Progenitor cell of endocrine pancreas (in vitro differentiated cells): ENCODE data around the gene ASB7. TPM values are rescaled to one million over a fixed set of nuclear protein-coding genes. Genes with fewer than 3 reads are reported as not detected.
"Not testable (repeated sequence)": the region's sequence is repeated elsewhere in the genome, so short reads cannot be mapped to it uniquely, and the experiment has no call there.

Experiments used
- DNase-seq: peaks from one replicate; pipeline ENCODE4 v3.0.0; 2021; ENCODE audit warnings: low spot score; ENCODE audit not compliant: unreplicated experiment
- H3K27ac Mint-ChIP-seq: 2 replicates; pipeline ENCODE4 v1.8.0; 2021; ENCODE audit warnings: mild to moderate bottlenecking, moderate library complexity, mixed read lengths
- H3K27me3 Mint-ChIP-seq: 2 replicates; pipeline ENCODE4 v1.8.0; 2021; ENCODE audit warnings: mixed read lengths
- H3K36me3 Mint-ChIP-seq: 2 replicates; pipeline ENCODE4 v1.8.0; 2022; ENCODE audit warnings: mixed read lengths; ENCODE audit not compliant: insufficient read depth
- H3K4me1 Mint-ChIP-seq: 2 replicates; pipeline ENCODE4 v1.8.0; 2021; ENCODE audit warnings: low read depth, mixed read lengths
- H3K4me3 Mint-ChIP-seq: 2 replicates; pipeline ENCODE4 v1.8.0; 2021; ENCODE audit warnings: low read depth, mild to moderate bottlenecking, moderate library complexity, mixed read lengths
- H3K9me3 Mint-ChIP-seq: 2 replicates; pipeline ENCODE4 v1.8.0; 2021; ENCODE audit warnings: low read depth, mixed read lengths
- CTCF ChIP-seq: fragments of 200-600 bp; sonication (generic); IDR thresholded peaks from one replicate; pipeline ENCODE4 v1.5.0; 2021; ENCODE audit warnings: antibody characterized with exemption, mild to moderate bottlenecking; ENCODE audit not compliant: unreplicated experiment
- total RNA-seq: library from RNA; stranded (reverse); gene quantifications from 2 replicates; pipeline ENCODE4 v1.2.1, GENCODE V29; 2021

Gene ASB7
- total RNA-seq, 1 donor from 2014 or later: 18.9 TPM

GRCh38 chr15:100571592-100572167 lies 30.7 kb upstream of the ASB7 start:
- Mint-ChIP-seq H3K36me3 (peaks cover 11% of the 10 kb centered on the region), H3K4me3 (no peak overlapping the region), H3K27ac (no peak overlapping the region), H3K4me1 (no peaks in the 10 kb centered on the region), H3K27me3 (no peaks in the 10 kb centered on the region), H3K9me3 (no peaks in the 10 kb centered on the region)
- DNase-seq: no peak
- no peak for TF ChIP-seq CTCF

- Mint-ChIP-seq H3K4me3 (no peak overlapping the region), H3K27me3 (no peaks in the 10 kb centered on the region), H3K27ac (no peak overlapping the region), H3K4me1 (no peaks in the 10 kb centered on the region), H3K36me3 (peaks cover 12% of the 10 kb centered on the region), H3K9me3 (no peaks in the 10 kb centered on the region)
- TF ChIP-seq CTCF: peak; percentile 52
- DNase-seq: no peak
Measured at GRCh38 chr15:100572362-100572983, 29.9 kb upstream of the ASB7 start.

- Mint-ChIP-seq H3K27ac (no peak overlapping the region), H3K9me3 (no peaks in the 10 kb centered on the region)
Measured at GRCh38 chr15:100573526-100573925, 28.9 kb upstream of the ASB7 start.

GRCh38 chr15:100580414-100580813 lies 22.0 kb upstream of the ASB7 start:
- Mint-ChIP-seq H3K36me3 (peaks cover 27% of the 10 kb centered on the region), H3K27ac (no peak overlapping the region), H3K4me3 (no peak overlapping the region), H3K4me1 (no peaks in the 10 kb centered on the region), H3K27me3 (no peaks in the 10 kb centered on the region), H3K9me3 (peaks cover 16% of the 10 kb centered on the region)
- TF ChIP-seq CTCF: no peak
- no peak for DNase-seq

More at GRCh38 chr15:100573526-100573925, 28.9 kb upstream of the ASB7 start:
- Mint-ChIP-seq H3K27me3 (no peaks in the 10 kb centered on the region), H3K4me1 (no peaks in the 10 kb centered on the region), H3K36me3 (peaks cover 14% of the 10 kb centered on the region), H3K4me3 (no peak overlapping the region)
- DNase-seq: no peak
- no peak for TF ChIP-seq CTCF

GRCh38 chr15:100588638-100589242 lies 13.6 kb upstream of the ASB7 start:
- H3K27ac Mint-ChIP-seq: no peak overlapping the region
- no peak overlapping the region for H3K4me3 Mint-ChIP-seq
- no peak for DNase-seq
- TF ChIP-seq CTCF: no peak
- H3K9me3 Mint-ChIP-seq: peaks cover 43% of the 10 kb centered on the region
- no peaks in the 10 kb centered on the region for H3K4me1 Mint-ChIP-seq
- H3K27me3 Mint-ChIP-seq: no peaks in the 10 kb centered on the region
- H3K36me3 Mint-ChIP-seq: peaks cover 50% of the 10 kb centered on the region

- not testable (repeated sequence) for H3K4me1 Mint-ChIP-seq, H3K27me3 Mint-ChIP-seq, H3K27ac Mint-ChIP-seq, H3K4me3 Mint-ChIP-seq, DNase-seq
- Mint-ChIP-seq H3K36me3 (peaks cover 32% of the 10 kb centered on the region), H3K9me3 (peaks cover 30% of the 10 kb centered on the region)
Measured at GRCh38 chr15:100591163-100591562, 11.2 kb upstream of the ASB7 start.
